Large intestine (tissue), 3 donors: ENCODE measurements around the gene PRDM2. TPM values are rescaled to one million over a fixed set of nuclear protein-coding genes. Genes with fewer than 3 reads are reported as not detected.

Source experiments
- DNase-seq, 2 donors: peaks; one replicate each; pipeline versions ENCODE4 v3.0.0 to v3.0.0-alpha.2; 2013
- H3K27ac ChIP-seq: one replicate; pipeline ENCODE4 v1.5.1; 2013; ENCODE audit warnings: low read length
- H3K27me3 ChIP-seq: 2 replicates; pipeline ENCODE4 v1.6.1; 2013; ENCODE audit warnings: low read length; ENCODE audit not compliant: control insufficient read depth, insufficient read depth
- H3K36me3 ChIP-seq: 2 replicates; pipeline ENCODE4 v1.6.1; 2013; ENCODE audit warnings: low read length; ENCODE audit not compliant: control insufficient read depth, insufficient read depth
- H3K4me1 ChIP-seq: one replicate; pipeline ENCODE4 v1.6.1; 2013; ENCODE audit warnings: low read length; ENCODE audit not compliant: control insufficient read depth, insufficient read depth
- H3K4me3 ChIP-seq: one replicate; pipeline ENCODE4 v1.5.1; 2013; ENCODE audit warnings: low read length
- H3K9me3 ChIP-seq: one replicate; pipeline ENCODE4 v1.6.1; 2013; ENCODE audit warnings: mild to moderate bottlenecking, low read depth, low read length, moderate library complexity; ENCODE audit not compliant: control insufficient read depth
- WGBS: methylation state at CpG from one replicate; pipeline ENCODE4 v1.1.5; 2013; ENCODE audit warnings: low lambda C conversion rate; ENCODE audit not compliant: insufficient coverage; 5-methylcytosine and 5-hydroxymethylcytosine counted together
- polyA plus RNA-seq: library from polyadenylated mRNA; unstranded; fragments of 120-200 nt; gene quantifications from one replicate; pipeline ENCODE4 v1.2.1, GENCODE V29; 2013

The PRDM2 gene
- polyA plus RNA-seq, 1 donor = 26.0 TPM

DNA sequence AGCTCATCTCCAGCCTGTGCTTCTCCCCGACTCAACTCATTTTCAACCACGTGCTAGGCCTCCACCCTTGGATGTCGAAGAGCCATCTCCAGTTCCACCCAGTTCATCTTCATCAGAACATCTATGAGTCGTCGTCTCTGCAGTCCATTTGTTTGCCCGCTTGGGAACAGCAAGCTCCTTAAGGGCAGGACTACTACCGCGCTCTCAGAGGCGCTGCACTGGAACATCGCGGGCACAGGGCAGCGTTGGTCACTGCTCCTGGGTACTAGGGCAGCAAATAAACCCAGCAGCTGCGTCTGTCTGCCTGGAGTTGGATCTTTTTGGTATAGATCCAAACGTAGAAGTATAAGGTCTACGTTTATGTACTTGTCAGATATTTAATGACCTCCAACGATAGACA is 478 bp upstream of the PRDM2 start:
- WGBS = no CpG with 5 or more reads among the region's 16 CpGs
- Histone ChIP-seq H3K36me3 (no peaks in the 10 kb centered on the region), H3K9me3 (peaks cover 7% of the 10 kb centered on the region), H3K4me1 (peaks cover 4% of the 10 kb centered on the region), H3K27ac (peak overlapping the region; percentile 54), H3K27me3 (no peaks in the 10 kb centered on the region), H3K4me3 (peak overlapping the region; percentile 67)
- DNase-seq = no peak

DNA sequence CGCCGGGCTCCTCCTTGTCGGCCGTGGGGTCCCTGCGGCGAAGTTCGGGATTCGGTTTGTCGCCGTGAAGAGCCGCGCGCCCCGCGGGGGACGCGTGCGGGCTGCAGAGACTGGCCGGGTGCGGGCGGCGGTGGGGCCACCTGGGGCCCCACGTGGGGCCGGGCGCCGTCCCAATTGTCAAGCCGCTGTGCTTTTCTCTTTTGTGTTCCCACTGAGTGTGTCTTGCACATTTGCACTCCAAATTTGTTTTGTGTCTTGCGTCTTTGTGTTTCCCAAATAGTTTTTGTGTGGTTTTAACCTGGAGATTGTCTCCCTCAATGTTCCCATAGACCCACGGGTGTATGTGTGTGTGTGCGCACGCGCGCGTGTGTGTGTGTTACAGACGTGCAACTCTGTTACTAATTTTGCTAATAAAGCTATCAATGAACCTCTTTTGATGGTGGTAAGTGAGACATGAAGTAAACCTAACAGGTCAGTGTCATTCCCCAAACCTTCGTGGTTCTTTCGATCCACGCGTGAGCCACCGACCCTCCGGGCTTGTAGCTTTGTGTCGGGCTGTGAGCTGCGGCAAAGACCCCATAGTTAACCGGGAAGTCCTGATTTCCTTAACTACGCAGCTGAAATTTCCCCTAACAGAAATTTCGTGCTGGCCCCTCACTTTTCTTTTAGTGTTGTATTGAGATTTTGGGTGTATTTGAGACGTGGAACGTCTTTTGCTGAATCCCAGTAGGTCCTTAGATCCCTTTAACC is 708 bp downstream of the PRDM2 start:
- Histone ChIP-seq H3K9me3 (peaks cover 7% of the 10 kb centered on the region), H3K27me3 (no peaks in the 10 kb centered on the region), H3K4me1 (peaks cover 4% of the 10 kb centered on the region), H3K36me3 (no peaks in the 10 kb centered on the region), H3K4me3 (peak overlapping the region; percentile 39), H3K27ac (no peak overlapping the region)
- DNase-seq = peak in 1 of 2 donors; percentile 15
- 0% methylated on average over 2 of the region's 48 CpGs for whole genome bisulfite sequencing

DNA sequence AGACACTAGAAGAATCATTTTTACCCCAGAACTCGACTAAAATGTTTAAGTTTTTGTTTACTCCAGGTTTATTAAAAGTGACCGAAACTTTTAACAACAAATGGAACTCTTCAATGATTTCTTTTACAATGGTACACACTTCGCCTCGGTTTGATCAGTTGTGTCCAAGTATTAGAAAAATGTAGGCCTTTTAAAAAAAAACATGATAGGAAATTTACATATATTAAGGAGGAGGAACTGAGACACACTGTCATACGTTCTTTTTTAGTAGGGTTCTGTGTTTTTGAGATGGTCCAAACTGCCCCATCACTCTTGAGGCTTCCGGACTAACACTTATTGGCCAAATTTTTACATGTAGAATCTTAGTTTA is 1.3 kb downstream of the PRDM2 start:
- H3K4me1 ChIP-seq = peaks cover 7% of the 10 kb centered on the region
- no peak overlapping the region for H3K4me3 ChIP-seq
- no peak overlapping the region for H3K27ac ChIP-seq
- no peak for DNase-seq
- no peaks in the 10 kb centered on the region for H3K27me3 ChIP-seq
- 88% methylated on average over 6 of the region's 6 CpGs for WGBS
- H3K36me3 ChIP-seq = no peaks in the 10 kb centered on the region
- peaks cover 7% of the 10 kb centered on the region for H3K9me3 ChIP-seq

DNA sequence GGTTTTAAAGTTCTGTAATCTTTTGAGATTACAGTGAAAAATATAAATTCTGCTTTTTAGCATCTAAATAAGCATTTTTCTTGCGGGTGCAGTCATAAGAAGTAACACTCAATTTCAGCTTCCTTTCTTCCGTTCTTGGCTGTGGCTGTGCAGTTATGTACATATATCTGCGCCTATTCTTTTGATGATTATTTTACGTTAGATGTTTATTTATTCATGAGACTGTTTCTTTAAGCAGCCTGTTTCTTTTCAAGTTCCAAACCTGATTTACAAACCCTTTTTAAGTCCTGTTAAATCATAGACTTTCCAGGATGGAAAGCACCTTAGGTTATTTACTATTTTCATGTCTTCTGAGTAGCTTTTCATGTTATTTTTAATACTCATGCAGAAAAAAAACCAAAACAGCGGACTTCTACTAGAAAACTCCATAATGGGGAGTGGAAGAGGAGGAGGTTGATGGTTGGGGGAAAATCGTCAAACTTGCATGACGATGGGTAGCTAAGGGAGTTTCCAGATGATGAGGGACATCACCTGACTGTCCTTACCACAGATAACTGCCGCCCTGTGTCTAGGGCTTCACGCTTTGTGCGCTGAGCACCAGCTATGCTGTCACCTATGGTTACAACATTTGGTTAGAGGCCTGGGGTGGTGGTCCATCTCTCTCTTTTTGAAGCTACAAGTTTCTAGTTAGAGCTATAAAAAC is 2.6 kb downstream of the PRDM2 start:
- WGBS = 81% methylated on average over 4 of the region's 10 CpGs
- no peaks in the 10 kb centered on the region for H3K27me3 ChIP-seq
- H3K36me3 ChIP-seq = no peaks in the 10 kb centered on the region
- DNase-seq = no peak
- no peak overlapping the region for H3K4me3 ChIP-seq
- no peak overlapping the region for H3K27ac ChIP-seq
- peaks cover 7% of the 10 kb centered on the region for H3K9me3 ChIP-seq
- peaks cover 8% of the 10 kb centered on the region for H3K4me1 ChIP-seq

DNA sequence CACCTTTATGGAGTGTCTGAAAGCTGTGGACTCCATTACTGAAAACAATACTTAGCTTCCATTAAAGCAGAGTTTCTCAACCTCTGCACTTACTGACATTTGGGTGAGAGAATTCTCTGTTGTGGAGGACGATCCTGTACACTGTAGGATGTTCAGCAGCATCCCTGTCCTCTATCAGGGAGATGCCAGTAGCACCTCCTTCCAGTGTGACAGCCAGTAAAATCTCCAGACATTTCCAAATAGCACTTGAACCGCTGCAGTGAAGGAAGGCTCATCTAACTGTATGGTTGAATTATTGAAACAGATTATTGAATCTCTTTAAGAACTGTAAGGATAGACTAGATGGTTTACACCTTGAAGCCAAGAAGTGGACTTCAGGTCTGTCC is 3.1 kb downstream of the PRDM2 start:
- no CpG with 5 or more reads among the region's 2 CpGs for WGBS
- no peak for DNase-seq
- Histone ChIP-seq H3K4me1 (peaks cover 8% of the 10 kb centered on the region), H3K27ac (no peak overlapping the region), H3K9me3 (peaks cover 7% of the 10 kb centered on the region), H3K4me3 (no peak overlapping the region), H3K36me3 (no peaks in the 10 kb centered on the region), H3K27me3 (no peaks in the 10 kb centered on the region)

DNA sequence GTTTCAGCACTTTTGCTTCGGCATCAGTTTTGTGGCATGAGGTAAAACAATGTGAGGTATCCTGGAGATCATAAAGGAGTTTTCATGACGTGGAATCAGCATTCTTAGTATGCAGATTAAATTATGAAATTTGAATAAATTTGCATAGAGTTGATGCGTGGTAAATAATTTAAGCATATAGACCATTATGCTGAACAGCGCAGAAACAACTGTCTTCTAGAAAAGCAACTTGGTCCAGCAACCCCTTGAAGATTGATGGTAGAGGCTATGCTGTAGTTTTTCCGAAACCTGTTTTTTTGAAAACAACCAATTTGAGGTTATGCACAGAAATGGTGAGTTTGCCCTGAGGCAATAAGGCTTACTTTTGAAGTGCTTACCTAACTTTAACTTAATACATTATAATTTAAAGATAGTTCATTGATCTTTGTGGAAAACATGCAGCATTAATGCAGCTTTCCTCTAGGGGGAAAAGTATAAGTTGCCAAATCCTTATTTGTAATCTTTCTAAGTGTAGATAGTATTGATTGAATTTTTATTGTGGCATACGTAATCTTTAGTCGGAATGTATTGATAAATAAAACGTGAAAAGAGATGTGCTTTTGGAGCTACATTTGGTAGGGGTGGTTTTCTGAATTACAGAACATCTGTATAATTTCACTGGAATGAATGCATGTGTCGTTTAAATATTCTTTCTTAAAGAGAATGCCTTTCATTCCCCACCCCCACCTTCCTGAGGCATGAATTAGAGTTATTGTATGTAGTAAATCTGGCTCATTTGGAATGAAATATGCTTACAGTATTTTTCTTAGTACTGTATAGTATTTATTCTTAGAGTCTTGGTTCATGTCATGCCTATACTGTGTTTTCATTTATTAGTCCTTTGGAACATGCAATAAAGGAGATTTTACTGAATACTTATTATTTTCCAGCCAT is 3.8 kb downstream of the PRDM2 start:
- Histone ChIP-seq H3K27me3 (no peaks in the 10 kb centered on the region), H3K36me3 (no peaks in the 10 kb centered on the region), H3K4me1 (peaks cover 8% of the 10 kb centered on the region), H3K27ac (no peak overlapping the region), H3K9me3 (peaks cover 3% of the 10 kb centered on the region), H3K4me3 (no peak overlapping the region)
- no peak for DNase-seq
- 80% methylated on average over 4 of the region's 9 CpGs for WGBS

DNA sequence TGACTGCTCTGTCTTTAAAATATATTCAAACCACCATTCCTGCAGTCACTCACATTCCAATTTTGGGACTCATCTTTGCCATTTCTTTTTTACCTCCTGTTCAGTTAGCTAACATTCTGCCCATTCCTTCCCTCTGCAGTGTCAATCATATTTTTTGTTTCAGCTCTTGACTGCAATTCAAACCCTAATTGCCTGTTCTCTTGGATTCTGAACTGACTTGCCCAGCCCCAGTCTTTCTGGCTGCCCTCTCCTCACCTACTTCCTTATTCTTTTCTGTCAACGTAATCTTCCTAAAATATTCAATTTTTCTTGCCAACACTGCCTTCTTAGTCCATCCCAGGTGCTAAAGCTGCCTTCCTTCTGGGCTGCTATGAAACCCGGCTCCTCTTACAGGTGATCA is 6.1 kb downstream of the PRDM2 start:
- no peak overlapping the region for H3K4me3 ChIP-seq
- H3K27me3 ChIP-seq = no peaks in the 10 kb centered on the region
- H3K9me3 ChIP-seq = no peaks in the 10 kb centered on the region
- 67% methylated on average over 1 of the region's 2 CpGs for WGBS
- H3K27ac ChIP-seq = no peak overlapping the region
- DNase-seq = no peak
- peaks cover 7% of the 10 kb centered on the region for H3K4me1 ChIP-seq
- no peaks in the 10 kb centered on the region for H3K36me3 ChIP-seq

DNA sequence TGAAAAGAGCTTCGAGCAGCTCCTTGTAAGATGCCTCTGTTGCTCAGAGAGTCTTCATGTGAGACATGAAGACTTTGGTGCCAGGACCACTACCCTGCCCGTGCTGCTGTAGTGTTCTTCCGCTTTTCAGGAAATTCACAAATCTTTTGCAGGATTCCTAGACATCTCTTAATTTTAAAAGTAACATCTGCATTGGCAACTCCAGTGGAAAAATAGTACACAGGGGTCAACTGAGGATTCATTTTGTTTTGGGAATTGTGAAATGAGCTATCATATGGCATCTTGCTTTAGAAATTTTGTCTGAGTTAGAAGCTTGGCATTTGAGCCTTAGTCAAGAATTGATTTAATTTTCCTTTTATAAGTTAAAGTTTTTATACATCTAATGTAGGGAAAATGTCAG is 7.2 kb downstream of the PRDM2 start:
- Histone ChIP-seq H3K27ac (no peak overlapping the region), H3K4me1 (peaks cover 7% of the 10 kb centered on the region), H3K27me3 (no peaks in the 10 kb centered on the region), H3K4me3 (no peak overlapping the region), H3K9me3 (no peaks in the 10 kb centered on the region), H3K36me3 (no peaks in the 10 kb centered on the region)
- no CpG with 5 or more reads among the region's 3 CpGs for WGBS
- no peak for DNase-seq

DNA sequence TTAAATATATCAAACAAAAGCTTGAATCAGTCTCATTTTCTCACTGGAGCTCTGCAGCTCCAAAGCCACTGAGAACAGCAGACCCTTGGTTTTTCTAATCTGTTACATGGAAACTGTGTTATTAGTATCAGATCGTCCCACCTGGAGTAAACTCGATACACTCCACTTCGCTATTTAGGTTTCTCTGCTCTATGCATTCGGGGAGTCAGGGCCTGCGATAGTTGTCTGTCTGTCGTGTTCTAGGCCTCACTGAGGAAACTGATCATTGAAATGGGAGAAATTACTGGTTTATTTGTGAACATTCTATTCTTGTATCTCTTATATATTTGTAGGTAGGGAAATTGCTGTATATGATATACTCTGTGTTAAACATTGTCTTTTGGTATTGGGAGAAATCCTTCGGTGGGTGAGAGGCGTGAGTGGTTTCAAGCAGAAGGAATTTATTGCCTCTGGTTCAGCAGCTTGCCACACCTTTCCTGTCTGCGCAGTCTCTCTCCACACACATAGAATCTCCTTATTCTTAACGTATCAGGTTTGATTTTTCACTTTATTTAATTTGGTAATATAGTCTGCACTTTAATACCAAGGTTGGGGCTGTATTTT is 8.5 kb downstream of the PRDM2 start:
- H3K9me3 ChIP-seq = no peaks in the 10 kb centered on the region
- no peaks in the 10 kb centered on the region for H3K36me3 ChIP-seq
- H3K4me1 ChIP-seq = peaks cover 7% of the 10 kb centered on the region
- 0% methylated on average over 1 of the region's 10 CpGs for WGBS
- H3K4me3 ChIP-seq = no peak overlapping the region
- H3K27ac ChIP-seq = peak overlapping the region; percentile 92
- no peaks in the 10 kb centered on the region for H3K27me3 ChIP-seq
- DNase-seq = peak; percentile 35 to 79

DNA sequence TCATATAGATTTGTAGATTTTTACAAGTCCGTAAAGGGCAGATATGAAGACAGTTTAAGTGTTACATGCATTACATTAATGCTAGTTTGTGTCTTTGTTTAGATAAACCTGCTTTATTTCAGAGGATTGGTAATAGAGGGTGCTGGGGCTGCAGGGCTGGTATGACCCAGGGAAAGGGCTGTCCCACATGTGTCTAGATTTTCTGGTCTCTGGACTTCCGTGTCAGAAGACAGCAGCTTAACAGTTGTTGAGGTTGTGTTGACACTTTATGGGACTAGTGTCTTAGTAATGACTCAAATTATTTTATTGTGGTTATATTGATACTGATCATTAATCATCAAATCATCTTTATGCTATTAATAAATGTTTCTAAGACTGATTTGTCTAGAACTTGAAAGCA is 10.1 kb downstream of the PRDM2 start:
- DNase-seq = peak; percentile 38 to 75
- H3K4me1 ChIP-seq = peaks cover 7% of the 10 kb centered on the region
- H3K36me3 ChIP-seq = no peaks in the 10 kb centered on the region
- no CpG with 5 or more reads among the region's 2 CpGs for WGBS
- H3K9me3 ChIP-seq = no peaks in the 10 kb centered on the region
- peak overlapping the region; percentile 59 for H3K27ac ChIP-seq
- peak overlapping the region; percentile 4 for H3K4me3 ChIP-seq
- no peaks in the 10 kb centered on the region for H3K27me3 ChIP-seq
